Activated CD4-positive, CD25-positive, alpha-beta regulatory T cell treated with anti-CD3 and anti-CD28 coated beads, Interleukin-2, amount 50 U/mL, for 24 hours (primary cell): ENCODE measurements around the gene SH3RF3.

Experiments
- ATAC-seq, 2 donors: fragments of 150-1000 bp; cut with Tn5 transposase; one replicate each; pipeline ENCODE4 v1.10.0; 2021; ENCODE audit warnings: mild to moderate bottlenecking in 1 of 2, moderate library complexity in 1 of 2

SH3RF3 gene

DNA sequence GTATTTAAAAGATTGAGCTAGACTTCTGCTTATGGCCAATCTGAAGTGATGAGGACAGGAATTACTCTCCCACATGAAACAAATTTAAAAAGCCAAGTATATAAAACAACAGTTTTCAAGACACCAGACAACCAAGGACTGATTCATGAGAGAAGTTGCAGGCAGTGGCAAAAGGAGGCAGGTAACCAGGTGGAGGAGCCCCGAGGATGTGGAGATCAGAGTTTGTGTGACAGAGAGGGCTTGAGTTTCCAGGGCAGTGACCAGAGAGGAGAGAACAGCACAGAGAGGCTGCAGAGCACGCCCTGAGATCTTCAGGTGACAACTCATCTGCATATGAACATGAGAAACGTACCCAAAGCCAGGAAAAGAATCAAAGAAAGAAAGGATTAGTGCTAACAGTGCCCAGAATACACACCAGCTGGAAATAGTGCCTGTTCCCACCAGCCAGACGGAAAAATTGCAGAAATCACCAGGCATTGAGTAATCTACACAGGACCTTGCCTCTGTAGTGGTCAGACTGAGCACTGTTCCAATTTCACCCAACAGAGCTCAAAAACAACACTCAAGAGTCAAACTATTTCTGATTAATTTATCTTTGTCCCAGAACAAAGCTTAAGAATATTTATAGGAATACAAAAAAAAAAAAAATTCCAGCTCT, 311.6 kb downstream of the SH3RF3 start:
- no peak for ATAC-seq

DNA sequence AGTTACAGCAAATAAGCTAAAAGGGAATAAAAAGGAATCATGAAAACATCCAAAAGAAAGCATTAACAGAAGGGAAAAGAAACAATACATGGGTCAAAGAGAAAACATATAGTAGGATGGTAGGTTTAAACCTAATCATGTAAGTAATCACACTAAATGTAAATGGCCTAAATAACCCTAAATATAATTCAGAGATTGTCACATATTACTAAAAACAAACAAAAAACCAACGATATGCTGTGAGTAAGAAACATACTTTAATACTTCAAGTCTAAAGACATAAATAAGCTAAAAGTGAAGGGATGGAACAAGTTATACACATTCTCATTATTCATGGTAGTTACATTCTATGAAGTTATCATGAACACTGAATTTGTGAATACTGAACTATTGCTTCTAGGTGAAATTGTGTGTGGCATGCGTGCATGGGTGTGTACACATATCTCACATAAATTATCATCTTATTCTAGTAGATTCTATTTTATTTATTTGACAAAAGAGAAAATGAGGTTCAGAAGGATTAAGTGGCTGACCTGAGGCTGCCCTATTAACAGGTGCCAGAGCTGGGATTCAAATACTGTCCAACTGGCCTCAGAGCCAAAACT, 313.8 kb downstream of the SH3RF3 start:
- ATAC-seq = no peak

DNA sequence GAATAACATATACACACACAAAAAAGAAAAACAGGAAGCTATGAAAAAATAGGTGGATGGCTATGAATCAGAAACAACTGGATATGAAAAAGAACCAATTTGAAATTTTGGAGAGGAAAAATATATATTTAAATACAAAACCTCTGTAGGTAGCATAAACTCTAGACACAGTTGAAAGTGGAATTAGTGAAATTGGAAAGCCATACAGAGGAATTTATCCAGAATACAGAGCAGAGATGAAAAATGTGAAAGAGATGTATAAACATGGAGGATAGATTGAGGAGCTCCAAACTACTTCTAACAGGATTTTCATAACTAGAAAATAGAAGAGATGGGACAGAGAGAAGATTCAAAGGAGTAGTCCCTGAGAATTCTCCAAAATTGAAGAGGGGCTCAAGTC, 315.9 kb downstream of the SH3RF3 start:
- ATAC-seq = no peak

DNA sequence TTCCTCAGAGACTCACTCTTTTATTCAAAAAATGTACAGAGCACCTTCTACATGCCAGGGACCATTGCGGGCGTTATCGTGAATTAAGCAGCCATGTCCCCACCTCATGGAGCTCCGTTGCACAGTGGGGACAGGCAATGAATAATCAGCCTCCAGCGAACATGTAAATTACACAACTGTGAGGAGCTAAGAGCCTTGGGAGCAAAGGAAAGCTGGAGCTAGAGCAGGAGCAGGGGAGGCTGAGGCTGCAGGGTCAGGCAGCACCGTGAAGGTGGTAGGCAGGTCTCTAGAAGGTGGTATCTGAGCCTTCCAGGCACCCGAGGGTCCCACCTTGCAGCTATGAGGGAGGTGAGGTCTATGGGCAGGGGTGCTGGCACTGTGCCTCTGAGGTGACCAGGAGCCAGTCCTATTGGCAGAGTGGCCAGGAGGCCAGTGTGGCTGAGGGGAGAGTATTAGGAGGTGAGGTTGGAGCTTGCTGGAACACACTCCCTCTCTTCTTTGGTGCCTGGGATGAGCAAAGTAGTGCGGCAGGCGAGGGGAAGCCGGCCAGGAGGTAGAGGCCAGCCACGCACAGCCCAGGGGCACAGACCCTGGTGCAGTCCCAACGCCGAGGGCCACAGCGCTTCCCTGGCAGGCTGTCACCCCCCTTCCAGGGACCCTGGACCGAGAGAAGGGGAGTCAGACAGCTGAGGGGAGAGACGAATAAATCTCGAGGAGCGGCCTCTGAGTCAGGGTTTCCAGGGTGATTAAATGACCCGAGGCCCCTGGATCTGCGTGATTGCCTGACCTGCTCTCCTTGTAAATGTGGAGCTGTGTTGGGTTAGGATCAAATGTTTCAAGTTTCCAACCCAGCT, 317.5 kb downstream of the SH3RF3 start:
- no peak for ATAC-seq

DNA sequence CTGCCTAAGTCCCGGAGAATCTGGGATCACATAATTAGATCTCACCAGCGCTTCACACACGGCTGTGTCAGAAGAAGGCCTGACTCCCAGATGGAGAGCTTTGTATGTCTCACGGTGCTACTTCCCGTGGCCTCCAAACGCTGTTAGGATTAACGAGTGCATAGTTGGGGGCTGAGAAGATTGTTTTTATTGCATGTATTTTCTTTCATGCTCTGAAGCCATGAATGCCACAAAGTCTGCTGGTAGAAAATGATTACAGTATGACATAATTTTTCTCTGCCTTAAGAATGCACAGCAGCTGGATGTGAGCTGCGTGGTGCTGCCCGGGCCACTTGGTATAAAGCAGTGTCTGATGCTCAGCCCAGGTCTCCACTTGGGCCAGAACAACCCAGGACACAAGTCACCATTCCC, 318.3 kb downstream of the SH3RF3 start:
- no peak for ATAC-seq

DNA sequence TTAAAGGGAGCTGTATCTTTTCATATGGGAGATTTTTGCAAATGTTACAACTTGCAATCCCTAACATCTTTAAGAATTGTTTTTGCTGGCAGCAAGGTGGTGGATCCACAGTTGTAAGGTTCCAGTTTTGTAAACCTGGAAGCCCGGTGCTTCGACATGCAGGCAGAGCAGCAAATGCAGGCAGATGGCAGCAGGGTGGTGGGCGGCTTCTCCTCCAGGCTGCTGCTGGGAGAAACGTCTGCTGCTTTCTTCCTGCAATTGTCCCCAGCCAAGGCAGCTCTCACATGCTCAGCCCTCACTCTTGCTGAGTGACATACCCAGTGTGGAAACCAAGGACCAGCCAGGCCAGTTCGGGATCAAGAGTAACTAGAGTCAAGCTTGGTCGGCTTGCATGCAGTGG, 318.8 kb downstream of the SH3RF3 start:
- no peak for ATAC-seq

DNA sequence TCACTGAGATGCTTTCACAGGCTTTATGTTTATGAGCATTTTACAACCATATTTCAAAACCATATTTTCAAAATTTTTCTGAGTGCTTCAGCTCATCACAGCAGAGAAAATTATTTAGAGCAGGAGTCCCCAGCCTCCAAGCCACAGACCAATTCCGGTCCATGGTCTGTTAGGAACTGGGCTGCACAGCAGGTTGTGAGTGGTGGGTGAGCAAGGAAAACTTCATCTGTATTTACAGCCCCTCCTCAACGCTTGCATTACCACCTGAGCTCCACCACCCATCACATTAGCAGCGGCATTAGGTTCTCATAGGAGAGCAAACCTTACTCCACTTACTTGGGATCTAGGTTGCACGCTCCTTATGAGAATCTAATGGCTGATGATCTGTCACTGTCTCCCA, 319.2 kb downstream of the SH3RF3 start:
- no peak for ATAC-seq

DNA sequence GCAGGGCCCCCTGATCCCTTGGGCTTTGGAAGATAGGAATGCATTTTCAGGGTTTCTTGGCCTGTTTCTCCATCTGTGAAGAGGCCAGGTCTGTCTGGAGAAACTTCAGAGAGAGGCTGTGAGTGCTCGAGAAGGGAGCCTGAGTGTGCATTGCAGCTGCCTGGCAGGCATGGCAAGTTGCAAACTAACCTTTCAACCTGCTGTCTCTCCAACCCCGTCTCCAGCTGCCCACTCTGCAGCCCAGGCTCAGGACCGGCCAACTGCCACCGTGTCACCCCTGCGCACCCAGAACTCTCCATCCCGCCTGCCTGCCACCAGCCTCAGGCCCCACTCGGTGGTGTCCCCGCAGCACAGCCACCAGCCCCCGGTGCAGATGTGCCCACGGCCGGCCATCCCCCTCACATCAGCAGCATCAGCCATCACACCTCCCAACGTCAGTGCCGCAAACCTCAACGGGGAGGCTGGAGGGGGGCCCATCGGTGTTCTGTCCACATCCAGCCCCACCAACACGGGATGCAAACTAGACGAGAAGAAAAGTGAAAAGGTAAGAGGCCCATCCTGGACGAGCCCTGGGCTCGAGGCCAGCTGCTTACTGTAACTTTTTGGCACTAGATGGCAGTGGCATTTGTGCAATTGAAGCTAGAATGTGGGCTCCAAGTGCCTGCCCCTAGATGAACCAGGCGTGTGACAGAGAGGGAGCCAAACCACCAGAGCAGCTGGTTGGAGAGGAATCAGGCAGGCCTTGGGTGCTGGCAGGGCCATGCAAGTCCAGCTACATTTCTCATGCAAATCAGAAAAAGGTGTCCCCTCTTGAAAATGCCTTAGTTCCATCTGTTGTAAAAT, 320.2 kb downstream of the SH3RF3 start:
- ATAC-seq = no peak

DNA sequence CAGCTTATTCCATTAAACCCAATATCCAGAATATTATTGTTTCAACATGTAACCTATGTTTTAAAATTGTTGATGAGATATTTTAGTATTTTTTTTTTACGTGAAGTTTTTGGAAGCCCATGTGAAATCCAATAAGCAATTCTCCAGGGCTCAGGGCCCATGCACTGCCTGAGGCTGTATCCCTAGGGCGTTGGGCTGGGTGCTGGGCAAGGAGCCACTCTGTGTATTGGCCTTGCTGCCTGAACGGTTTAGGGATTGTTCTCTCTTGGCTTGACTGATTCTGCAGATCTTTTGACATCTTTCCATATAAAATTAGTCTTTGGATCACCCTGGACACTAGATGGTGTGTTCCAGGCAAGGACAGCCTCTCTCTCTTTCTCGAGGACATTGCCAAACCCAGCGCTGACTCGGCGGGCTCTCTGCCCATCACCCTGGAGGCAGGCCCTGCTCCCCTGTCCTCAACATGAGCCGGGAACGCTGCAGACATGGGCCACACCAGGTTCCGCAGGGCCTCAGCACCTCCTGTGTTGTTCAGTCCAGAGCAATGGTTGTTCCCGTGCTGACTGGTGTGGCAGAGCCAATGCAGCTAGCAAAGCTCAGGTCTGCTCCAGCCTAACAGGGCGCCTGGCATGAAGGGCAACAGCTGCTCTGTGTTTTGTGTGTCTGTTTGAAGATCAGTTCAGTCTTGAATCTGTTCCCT, 321.7 kb downstream of the SH3RF3 start:
- ATAC-seq = no peak

DNA sequence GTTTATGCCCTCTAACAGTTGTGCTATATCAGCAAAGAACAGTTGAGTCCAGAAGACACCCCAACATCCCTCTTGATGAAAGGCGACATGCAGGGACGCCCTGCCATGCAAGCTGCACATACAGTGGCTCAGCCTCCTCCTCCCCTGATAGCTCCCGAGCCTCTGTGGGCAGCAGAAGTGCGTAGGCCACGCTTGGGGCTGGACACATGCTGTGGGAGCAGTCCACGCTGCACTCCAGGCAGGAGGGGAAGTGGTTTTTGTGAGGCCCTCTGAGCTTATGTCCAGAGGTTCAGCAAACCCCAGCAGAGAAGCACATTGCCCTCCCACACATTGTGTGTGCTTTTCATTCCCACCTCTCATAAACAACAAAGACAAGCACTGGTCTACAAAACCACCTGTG, 322.7 kb downstream of the SH3RF3 start:
- no peak for ATAC-seq

DNA sequence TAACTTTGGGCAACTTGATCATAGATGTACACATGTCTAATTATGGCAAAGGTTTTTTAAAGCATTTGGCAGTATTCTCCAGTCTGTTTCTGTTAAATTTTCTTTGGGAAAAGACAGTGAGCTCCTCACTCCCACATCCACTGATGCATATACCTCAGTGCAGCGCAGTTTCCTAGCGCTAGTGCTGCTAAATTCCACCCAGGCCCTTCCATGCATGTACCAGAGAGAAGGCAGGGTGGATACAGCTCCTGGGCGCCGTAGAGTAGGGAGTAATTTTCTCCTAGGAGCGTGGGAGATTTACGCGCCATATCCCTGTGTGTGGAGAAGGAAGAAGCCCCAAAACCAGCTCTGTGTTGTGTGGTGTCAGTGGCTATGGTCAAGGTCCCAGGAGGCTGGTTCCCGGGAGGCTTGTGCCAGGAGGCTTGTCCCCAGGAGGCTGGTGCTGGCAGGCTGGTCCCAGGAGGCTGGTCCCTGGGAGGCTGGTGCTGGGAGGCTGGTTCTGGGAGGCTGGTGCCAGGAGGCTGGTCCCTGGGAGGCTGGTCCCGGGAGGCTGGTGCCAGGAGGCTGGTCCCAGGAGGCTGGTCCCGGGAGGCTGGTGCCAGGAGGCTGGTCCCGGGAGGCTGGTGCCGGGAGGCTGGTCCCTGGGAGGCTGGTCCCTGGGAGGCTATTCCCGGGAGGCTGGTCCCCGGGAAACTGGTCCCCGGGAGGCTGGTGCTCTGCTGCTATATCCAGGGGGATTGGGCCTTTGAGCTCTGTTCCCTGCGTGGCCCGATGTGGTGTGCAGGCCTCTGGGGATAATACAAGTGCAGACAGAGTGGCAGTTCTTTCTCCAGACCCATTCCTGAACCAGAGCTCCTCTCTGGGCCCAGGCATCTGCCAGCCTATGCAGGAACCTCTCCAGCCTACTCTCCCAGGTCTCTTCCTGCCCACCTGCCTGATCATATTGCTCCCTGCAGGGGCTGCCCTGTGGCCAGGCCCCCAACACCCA, 323.6 kb downstream of the SH3RF3 start:
- no peak for ATAC-seq

DNA sequence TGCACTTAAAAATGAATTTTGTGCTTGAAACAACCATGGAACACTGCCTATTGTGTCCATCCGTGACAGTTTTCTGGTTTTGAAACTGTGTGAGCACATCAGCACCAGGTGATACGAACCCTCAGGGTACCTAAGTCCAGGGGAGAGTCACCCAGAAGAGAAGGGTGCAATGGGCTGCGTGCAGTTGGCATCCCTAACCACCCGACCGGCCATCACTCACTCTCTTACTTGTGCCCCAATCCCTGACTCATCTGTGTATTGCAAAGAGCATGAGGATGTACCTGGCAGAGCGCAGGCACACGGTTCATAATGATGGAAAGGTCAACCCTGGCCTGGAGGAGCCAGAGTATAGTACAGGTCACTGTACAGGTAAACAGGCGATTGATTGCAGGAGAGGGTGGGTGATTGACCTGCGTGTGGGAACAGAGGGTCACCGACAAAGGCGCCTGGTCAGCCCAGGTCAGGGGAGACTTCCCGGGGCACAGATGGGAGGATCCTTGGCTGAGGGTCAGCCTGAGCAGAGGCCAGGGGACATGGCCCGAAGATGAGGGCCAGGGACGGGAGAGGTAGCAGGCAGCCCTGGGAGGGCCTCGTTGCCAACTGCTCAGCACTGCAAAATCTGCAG, 324.5 kb downstream of the SH3RF3 start:
- ATAC-seq = no peak

DNA sequence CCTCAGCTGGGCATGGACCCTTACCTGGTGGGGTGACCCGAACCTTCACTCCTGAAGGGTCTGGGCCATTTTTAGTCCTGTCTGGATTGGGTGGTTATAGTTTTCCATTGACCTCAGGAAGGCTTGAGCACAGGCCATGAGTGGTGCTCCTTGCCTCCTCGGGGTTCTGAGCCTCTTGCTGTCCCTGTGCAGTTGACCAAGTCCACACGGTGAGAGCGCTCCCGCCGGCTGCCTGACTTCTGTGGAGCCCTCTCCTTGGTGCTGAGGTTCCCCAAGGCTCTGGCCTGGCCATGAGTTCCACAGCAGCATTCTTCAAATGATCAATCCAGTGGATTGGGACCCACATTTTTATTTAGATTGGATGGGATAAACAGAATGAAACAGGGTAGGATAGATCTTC, 325.3 kb downstream of the SH3RF3 start:
- ATAC-seq = no peak

DNA sequence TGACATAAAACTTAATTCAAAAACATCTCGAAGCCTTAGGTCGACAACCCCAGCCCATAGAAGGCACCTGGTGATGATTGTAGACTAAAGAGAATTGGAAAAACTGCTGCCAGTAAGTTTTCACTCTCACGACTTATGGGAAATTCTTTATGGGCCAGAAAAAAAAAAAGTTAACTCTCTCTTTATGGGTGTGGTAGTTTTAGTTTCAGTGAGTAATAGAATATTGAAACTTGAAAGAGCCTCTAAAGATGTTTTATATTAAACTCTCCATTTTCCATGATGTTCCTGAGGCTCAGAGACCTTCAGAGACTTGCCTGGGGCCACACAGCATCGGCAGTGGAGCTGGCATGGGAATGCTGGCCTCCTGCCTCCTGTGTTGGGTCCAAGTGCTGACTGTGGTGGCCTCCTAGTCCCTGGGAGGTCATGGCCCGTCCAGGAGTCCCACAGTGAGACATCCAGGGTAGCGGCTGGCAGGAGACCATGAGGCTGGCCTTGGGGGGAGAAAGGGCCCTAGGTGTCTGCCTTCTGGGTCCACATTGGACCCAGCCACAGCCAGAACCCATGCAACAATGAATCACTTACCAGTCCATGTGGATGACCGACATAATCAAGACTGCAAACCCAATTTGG, 325.9 kb downstream of the SH3RF3 start:
- no peak for ATAC-seq

DNA sequence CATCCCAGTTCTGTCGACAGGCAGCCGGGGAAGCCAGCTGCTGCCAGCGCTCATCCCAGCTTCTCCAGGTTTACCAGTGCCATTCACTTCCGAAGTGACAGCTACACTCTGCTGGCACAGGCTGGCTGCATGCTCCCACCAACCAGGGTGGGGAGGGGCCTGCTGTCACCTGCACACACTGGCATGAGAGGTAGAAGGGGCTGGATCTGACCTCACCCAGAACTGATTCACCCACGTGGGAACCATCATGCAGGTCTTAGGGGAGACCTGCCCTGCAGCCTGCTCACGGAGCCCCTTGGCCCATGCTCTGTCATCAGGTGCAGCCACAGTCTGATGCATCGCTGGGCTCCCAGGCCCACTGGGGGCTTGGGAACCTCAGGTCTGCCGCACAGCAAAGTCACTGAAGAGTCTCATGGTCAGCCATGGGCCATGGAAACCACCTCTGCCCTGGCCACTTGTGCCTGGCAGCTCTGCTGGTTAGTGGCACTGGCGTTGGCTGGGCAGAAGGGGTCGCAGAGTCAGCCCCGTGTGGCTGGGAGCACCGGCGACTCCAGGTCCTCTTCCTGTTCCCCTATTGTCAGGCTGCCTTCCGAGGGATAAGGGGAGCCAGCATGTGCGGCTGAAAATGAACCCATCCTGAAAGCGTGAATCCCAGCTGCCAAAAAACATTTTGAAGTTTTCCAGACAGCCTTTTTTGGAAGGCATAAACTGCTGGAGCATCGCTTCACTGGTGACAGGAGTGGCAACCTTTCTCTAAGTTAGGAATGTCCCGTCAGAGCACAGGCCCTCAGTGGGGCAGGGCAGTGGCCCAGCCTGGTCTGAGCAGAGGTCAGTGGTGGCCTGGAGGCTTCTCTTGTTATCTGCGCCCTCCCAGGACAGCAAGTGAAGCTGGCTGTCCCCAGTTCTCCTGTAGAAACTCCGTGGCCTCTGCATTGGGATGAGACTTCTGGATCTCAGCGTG, 327.0 kb downstream of the SH3RF3 start:
- ATAC-seq = no peak

DNA sequence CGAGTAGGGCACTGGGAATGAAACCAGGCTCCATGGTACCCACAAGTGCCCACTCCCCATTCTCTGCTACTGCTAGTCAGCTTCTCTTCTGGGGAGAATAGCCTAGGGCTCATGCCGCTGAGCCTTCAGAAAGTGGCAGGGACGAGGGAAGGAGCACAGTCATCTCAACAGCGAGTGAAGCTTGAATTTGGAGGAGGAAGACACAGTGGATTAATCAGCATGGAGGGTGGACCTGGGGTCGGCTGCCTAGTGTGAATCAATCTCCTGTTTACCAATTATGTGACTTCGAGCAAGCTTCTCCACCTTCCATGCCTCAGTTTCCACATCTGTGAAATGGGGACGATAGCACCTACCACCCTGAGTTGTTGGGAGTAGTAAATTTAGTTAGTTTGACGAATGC, 327.8 kb downstream of the SH3RF3 start:
- no peak for ATAC-seq

DNA sequence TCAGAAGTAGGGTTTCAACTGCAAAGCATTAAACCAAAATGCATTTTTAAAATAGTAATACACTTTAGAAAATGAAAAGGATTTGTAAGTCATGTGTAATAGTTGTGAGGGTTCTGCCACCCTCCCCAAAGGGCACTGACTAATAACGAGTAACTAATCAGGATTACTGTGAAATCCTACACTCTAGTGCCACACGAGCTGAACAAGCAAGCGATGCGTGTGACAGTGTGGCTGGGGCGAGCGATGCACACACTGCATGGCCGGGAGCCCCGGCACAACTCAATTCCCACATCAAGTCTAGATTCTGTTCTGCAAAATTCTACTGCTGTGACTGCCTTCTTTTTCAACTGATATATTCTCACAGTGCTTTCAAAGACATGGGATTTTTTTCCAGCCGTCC, 328.4 kb downstream of the SH3RF3 start:
- ATAC-seq = no peak

DNA sequence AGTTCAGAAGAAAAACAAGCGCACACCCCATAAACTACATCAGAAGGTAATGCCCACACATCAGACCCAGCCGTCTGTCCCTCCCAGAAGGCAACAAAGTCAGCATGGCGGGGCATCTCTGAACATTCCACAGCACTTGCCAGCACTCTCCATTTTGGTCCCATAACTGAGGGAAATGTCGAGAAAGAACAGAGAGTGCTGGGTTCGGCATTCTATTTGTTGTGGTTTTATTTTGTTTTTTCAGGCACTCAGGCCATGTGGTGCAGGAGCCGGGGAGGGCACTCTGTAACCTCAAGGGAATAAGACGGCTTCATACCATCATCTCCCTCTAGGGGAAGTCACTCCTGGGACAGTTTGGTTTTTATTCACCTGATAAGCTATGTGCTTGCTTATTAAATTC, 328.8 kb downstream of the SH3RF3 start:
- ATAC-seq = no peak

DNA sequence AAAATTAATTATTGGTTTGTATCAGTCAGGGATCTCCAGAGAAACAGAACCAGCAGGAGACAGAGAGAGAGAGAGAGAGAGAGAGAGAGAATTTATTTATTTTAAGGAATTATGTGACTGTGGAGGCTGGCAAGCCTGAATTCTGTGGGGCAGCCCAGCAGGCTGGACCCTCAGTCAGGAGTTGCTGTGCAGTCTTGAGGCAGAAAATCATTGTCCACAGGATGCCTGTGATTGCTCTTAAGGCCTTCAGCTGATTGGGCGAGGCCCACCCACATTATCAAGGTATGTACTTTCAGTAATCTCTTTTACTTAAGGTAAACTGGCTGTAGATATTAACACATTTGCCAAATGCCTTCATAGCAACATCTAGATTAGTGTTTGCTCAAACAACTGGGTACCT, 329.5 kb downstream of the SH3RF3 start:
- no peak for ATAC-seq
